GM20000 (cell line): ENCODE results near the gene ATP5IF1.

Experiments
- DNase-seq: peaks from one replicate; pipeline ENCODE4 v3.0.0; 2012; ENCODE audit warnings: low spot score
- CTCF ChIP-seq: IDR thresholded peaks from 2 replicates; pipeline ENCODE4 v1.5.1; 2012; ENCODE audit warnings: mild to moderate bottlenecking, control low read depth; ENCODE audit errors: extremely low read depth, missing control alignments

ATP5IF1 gene

GRCh38 chr1:28239004-28239403, 3.1 kb downstream of the ATP5IF1 start:
- no peak for DNase-seq
- TF ChIP-seq CTCF = no peak

- no peak for TF ChIP-seq CTCF
- DNase-seq = no peak
Observed at GRCh38 chr1:28240024-28240423, 4.1 kb downstream of the ATP5IF1 start.

GRCh38 chr1:28241638-28242241, 5.8 kb downstream of the ATP5IF1 start:
- no peak for DNase-seq
- TF ChIP-seq CTCF = no peak

GRCh38 chr1:28243685-28244311, 7.9 kb downstream of the ATP5IF1 start:
- DNase-seq = no peak
- TF ChIP-seq CTCF = no peak

GRCh38 chr1:28244549-28245251, 8.8 kb downstream of the ATP5IF1 start:
- no peak for TF ChIP-seq CTCF
- DNase-seq = peak; percentile 52

- no peak for TF ChIP-seq CTCF
- DNase-seq = no peak
Observed at GRCh38 chr1:28246427-28246832, 10.5 kb downstream of the ATP5IF1 start.

GRCh38 chr1:28247612-28248272, 11.8 kb downstream of the ATP5IF1 start:
- no peak for DNase-seq
- no peak for TF ChIP-seq CTCF
